ENCODE results near the gene KIF21A.
"Not testable (repeated sequence)": the region's sequence is repeated elsewhere in the genome, so short reads cannot be mapped to it uniquely, and the experiment has no call there.

The KIF21A gene

DNA sequence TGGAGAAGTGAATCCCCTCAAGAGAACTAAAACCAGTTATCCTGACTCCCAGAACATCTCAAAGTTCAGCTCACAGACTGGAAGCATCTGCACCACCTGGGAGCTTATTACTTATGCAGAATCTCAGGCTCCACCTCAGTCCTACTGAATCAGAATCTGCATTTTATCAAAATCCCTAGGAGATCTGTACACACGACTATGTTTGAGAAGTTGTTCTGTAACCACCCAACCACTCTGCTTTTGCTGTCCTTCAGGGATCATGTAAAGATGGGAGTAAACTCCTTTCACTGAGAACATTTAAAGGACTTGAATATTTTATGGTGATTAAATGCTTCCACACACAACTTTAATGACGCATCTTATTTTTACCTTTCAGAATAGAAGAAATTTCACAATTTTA lies 98.0 kb downstream of the KIF21A start:
- no peak for DNase-seq (ENCODE audit: low read depth)

GRCh38 chr12:39343665-39344064 lies 99.3 kb downstream of the KIF21A start:
- no peak for DNase-seq (ENCODE audit: low read depth)

DNA sequence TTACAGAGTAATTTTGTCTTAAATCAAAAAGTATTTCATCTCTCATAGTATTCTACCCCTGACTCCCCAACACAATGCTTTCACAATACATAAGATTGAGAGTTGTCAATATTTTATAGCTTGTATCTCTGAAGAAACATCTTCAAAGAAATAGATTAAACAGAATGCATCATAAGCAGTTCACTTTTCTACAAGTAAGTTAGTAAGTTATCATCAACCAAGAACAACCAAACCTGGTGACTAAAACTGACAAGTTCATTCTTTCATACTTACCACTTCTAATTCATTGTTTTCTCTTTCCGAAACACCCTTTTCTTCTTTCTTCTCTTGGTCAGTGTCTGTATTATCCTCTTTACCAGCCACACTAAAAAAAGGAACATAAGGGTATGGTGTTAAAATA lies 101.2 kb downstream of the KIF21A start:
- no peak for DNase-seq (ENCODE audit: low read depth)

GRCh38 chr12:39341179-39341578 lies 101.7 kb downstream of the KIF21A start:
- peak; percentile 8 for DNase-seq (ENCODE audit: low read depth)

DNA sequence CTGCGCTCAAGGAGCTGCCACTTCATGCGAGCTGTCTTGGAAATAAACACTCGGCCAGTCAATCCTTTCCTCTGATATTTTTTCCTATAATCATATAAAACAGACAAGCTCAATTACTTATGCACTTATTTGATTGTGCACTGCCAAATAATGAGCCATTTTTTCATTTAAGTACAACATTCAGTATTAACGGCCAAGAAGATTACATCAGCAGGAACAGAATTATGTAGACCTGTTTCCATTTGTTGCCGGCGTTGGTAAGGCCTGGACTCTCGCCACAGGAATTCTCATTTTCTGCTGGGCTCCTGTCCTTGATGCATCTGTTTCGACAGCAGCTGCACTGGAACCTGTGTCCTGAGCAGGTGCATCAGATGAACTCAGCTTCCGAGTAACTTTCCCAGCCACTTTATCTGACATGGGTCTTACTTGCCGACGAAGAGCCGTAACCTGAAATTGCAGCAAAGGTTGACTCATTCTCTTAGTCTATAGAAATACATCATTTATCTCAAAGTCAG lies 110.2 kb downstream of the KIF21A start:
- DNase-seq (ENCODE audit: low read depth), result no peak

DNA sequence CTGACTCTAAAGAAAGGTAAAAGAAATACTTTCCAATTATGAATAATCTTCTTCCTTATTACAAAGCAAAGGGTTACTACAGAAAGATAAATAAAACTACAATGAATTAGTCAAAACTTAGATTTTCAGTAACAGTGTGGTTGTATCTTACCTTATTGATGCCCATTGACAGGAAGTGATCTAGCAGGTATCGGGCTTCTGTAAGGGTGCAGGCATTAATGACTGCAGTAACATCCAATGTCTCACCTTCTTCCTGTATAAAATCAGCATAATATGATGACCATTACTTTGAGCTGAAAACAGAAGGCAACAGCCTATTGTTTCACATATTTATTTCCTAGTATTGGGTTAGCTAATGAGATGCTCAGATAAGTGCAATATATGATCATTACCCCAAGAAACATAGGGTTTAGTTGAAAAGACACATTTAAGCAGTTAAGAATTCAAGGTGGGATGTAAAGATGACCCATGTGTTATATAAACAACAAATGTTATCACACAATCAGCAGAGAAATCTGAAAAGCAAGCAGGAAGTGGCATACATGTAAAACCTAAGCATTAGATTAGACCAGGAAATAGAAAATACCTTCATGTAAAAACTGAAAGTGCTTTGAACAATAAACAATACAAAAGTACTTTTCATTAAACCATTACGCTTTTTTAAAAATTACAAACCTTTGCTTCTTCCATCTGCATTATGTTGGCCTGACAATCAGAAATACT lies 111.2 kb downstream of the KIF21A start:
- DNase-seq (ENCODE audit: low read depth), result no peak

- no peak for DNase-seq (ENCODE audit: low read depth)
Observed at GRCh38 chr12:39329876-39330275, 113.0 kb downstream of the KIF21A start.

GRCh38 chr12:39329018-39329417 lies 113.9 kb downstream of the KIF21A start:
- peak; percentile 12 for DNase-seq (ENCODE audit: low read depth)

DNA sequence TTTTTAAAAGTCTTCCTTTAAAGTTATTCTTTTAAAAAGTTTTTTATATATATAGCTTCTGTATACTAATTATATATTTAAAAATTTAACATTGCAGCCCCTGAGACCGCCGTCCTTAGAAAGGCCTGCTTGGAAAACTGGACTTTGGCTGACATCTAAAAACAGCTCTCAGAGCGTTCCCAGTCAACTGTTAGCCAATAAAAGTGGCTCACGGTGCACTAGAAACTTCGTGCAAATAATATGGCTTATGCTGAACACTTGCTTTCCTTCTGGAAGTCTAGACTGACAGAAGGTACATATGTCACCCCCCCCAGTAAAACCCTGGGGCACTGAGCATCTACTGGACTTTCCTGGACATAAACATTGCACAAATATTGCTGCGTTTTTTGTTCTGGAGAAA lies 115.0 kb downstream of the KIF21A start:
- DNase-seq (ENCODE audit: low read depth), result no peak

GRCh38 chr12:39327510-39327909 lies 115.4 kb downstream of the KIF21A start:
- DNase-seq (ENCODE audit: low read depth), result no peak

DNA sequence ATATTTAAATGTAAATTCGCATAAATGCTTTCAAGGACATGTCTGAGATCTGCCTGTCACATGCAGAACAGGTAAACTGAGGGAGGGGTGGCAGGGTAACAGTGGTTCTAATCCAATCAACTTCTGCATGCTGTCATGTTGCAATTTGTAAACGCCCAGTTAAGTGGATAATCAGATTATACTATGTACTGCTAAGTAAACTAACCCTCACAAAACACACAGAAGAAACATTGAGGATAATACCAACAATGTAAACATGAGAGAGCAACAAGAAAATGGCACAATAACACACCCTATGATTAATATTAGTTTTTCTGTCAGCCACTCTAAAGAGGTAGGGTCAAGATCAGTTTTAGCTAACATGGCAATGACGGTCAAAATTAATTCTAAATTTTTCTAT lies 123.7 kb downstream of the KIF21A start:
- DNase-seq (ENCODE audit: low read depth), result no peak

GRCh38 chr12:39314547-39314946 lies 128.4 kb downstream of the KIF21A start:
- no peak for DNase-seq (ENCODE audit: low read depth)

DNA sequence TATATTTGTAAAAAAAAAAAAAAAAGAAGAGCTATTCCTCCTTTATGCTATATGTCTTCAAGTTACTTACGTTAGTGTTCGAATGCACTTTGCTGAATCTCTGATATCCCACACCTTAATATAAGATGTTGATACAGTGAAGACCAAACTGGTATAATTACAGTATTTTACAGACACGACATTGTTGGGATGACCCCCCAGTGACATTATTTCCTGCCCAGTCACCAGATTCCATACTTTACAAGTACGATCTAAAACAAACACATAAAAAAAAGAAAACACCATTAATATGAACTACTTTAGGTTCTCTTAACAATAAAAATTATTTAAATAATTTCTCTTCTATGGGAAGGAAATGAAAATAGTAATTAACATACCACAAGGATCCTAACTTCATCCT lies 133.4 kb downstream of the KIF21A start:
- no peak for DNase-seq (ENCODE audit: low read depth)

GRCh38 chr12:39301422-39301821 lies 141.5 kb downstream of the KIF21A start:
- DNase-seq (ENCODE audit: low read depth), result no peak

DNA sequence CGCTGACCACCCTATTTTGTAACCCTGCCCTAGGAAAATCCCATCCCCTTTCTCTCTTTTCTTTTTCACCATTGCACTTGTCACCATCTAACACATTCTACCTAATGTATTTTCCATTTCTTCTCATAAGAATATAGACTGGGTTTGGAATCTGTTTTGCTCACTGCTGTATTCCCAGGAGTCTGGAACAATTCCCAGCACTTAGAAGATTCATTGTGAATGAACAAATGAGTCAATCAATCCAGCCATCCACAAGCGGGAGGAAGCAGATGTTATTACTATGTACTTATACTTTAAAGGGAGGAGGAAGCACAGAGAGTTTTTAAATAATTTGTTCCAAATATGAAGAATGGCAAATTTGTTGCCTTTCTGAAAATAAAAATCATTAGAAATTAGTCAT lies 142.1 kb downstream of the KIF21A start:
- no peak for DNase-seq (ENCODE audit: low read depth)

DNA sequence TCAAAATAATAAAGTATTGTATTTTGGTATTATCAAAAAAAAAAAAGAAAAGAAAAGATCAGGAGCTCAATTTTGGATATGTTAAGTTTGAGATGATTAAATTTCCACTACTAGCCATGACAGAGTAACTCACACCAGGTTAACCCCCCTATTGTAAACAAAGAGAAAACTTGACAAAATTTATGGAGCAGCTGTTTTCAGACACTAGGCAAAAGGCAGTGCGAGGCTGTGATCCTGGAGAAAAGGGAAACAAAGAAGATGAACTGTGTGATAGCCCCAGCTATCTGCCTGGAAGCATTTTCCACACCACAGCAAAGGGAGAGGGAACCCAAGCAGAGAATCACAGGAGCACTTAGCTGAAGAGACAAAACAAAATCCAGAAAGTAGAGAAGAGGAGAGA lies 145.0 kb downstream of the KIF21A start:
- no peak for DNase-seq (ENCODE audit: low read depth)

- no peak for DNase-seq (ENCODE audit: low read depth)
Observed at GRCh38 chr12:39296496-39296895, 146.4 kb downstream of the KIF21A start.

DNA sequence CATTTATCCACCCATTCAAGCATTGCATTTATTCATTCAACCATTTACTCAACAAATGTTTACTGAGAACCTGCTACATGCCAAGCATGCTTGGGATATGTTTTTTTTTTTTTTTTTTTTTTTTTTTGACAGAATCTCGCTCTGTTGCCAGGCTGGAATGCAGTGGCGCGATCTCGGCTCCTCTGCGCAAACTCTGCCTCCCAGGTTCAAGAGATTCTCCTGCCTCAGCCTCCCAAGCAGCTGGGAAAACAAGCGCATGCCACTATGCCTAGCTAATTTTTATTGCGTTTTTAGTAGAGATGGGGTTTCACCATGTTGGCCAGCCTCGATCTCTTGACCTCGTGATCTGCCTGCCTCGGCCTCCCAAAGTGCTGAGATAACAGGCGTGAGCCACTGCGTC lies 147.3 kb downstream of the KIF21A start:
- DNase-seq (ENCODE audit: low read depth), result not testable (repeated sequence)

GRCh38 chr12:39294715-39295114 lies 148.2 kb downstream of the KIF21A start:
- DNase-seq (ENCODE audit: low read depth), result no peak

- DNase-seq (ENCODE audit: low read depth), result no peak
Observed at GRCh38 chr12:39292125-39292630, 150.7 kb downstream of the KIF21A start.

GRCh38 chr12:39287817-39288216 lies 155.1 kb downstream of the KIF21A start:
- no peak for DNase-seq (ENCODE audit: low read depth)

GRCh38 chr12:39287409-39287808 lies 155.5 kb downstream of the KIF21A start:
- DNase-seq (ENCODE audit: low read depth), result no peak

DNA sequence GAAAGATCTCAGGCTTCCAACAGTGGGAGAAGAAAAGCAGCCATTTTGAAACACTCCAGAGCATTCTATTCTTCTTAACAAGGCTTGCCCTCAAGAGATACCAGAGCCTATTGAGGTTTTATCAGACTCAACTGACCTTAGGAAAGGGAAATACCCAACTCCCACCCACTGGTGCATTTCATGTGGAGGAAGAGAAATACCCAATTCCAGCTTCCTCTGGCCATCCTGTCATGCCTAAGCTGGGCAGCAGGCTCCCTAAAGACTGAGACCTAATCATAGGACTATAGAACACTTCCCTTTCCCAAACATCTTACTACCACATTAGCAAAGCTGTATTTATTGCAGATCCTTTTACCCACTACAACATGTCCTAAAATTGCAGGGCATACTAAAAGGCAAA lies 164.5 kb downstream of the KIF21A start:
- no peak for DNase-seq (ENCODE audit: low read depth)

GRCh38 chr12:39277416-39277815 lies 165.5 kb downstream of the KIF21A start:
- no peak for DNase-seq (ENCODE audit: low read depth)

Measured in fibroblast of gingiva (primary cell).